Aorta (tissue), 5 donors: ENCODE results near the gene EML1. TPM values are rescaled to one million over a fixed set of nuclear protein-coding genes. Genes with fewer than 3 reads are reported as not detected.

ENCODE experiments used
- ATAC-seq: fragments of 200-7000 bp; cut with Tn5 transposase; one replicate; pipeline ENCODE4 v1.9.1; 2022; ENCODE audit warnings: moderate library complexity; ENCODE audit not compliant: low FRiP score
- DNase-seq, 2 donors: peaks; one replicate each; pipeline ENCODE4 v3.0.0-alpha.2; 2020
- H3K27ac ChIP-seq, 2 donors: one replicate each; pipeline ENCODE4 v1.5.1; 2013; ENCODE audit warnings: low read length in 2 of 2, mild to moderate bottlenecking in 2 of 2, moderate library complexity in 2 of 2, control low read depth in 1 of 2, inconsistent platforms in 1 of 2, low read depth in 1 of 2
- H3K27me3 ChIP-seq, 2 donors: one replicate each; pipeline ENCODE4 v1.6.1; 2013; ENCODE audit warnings: control low read depth in 1 of 2, low read length in 1 of 2, mild to moderate bottlenecking in 1 of 2, moderate library complexity in 1 of 2; ENCODE audit not compliant: insufficient read depth in 2 of 2, control insufficient read depth in 1 of 2
- H3K36me3 ChIP-seq, 2 donors: one replicate each; pipeline ENCODE4 v1.6.1; 2013; ENCODE audit warnings: control low read depth in 1 of 2, low read length in 1 of 2, mild to moderate bottlenecking in 1 of 2; ENCODE audit not compliant: insufficient read depth in 2 of 2, control insufficient read depth in 1 of 2
- H3K4me1 ChIP-seq, 2 donors: one replicate each; pipeline ENCODE4 v1.6.1; 2013; ENCODE audit warnings: low read length in 2 of 2, control low read depth in 1 of 2, mild to moderate bottlenecking in 1 of 2, moderate library complexity in 1 of 2; ENCODE audit not compliant: insufficient read depth in 2 of 2, control insufficient read depth in 1 of 2
- H3K4me3 ChIP-seq, 2 donors: one replicate each; pipeline ENCODE4 v1.5.1; 2013; ENCODE audit warnings: low read length in 2 of 2, control low read depth in 1 of 2, mild to moderate bottlenecking in 1 of 2
- H3K9me3 ChIP-seq: one replicate; pipeline ENCODE4 v1.6.1; 2013; ENCODE audit warnings: mild to moderate bottlenecking, low read length; ENCODE audit not compliant: control insufficient read depth
- WGBS, 2 donors: extraction: QIAGEN DNeasy Blood & Tissue Kit; methylation state at CpG; one replicate each; pipeline ENCODE4 v1.1.7; 2013; 5-methylcytosine and 5-hydroxymethylcytosine counted together
- intact Hi-C, 2 donors: fragments of 100-400 bp; cut with DNase I; formaldehyde crosslinking; loops; one replicate each; pipeline versions ENCODE4 v1.14.2 to v1.15.0; 2022
- polyA plus RNA-seq, 2 donors: library from polyadenylated mRNA; stranded (reverse); fragments of 200-250 nt; gene quantifications; one replicate each; pipeline ENCODE4 v1.2.3, GENCODE V29; 2013
- total RNA-seq, 2 donors: library from RNA; stranded (reverse); fragmentation: NEBNext Ultra II Directional; extraction: Animal tissue kit (Norgen Biotek cat#: 25700); gene quantifications; one replicate each; pipeline ENCODE4 v1.2.1, GENCODE V29; 2021
- donor health status: healthy with polysubstance abuse.
- donor health status: Bipolar disorder and iron deficiency.
- donor health status: DM: no; HTN: no; CAD: no.
- donor health status: DM: no; HTN: no; CAD: no.
- donor health status: DM: yes; HTN: yes; CAD: no.

Gene EML1
- total and polyA plus RNA-seq, 4 donors = 4.8 to 62.0 (median 36.6) TPM

- peak; percentile 6 for ATAC-seq
- no peak overlapping the region for H3K4me3 ChIP-seq
- 40 to 41% methylated on average over 8 of the region's 8 CpGs for WGBS, 2 donors
- H3K4me1 ChIP-seq = peaks cover 0 to 3% of the 10 kb centered on the region in 2 donors
- peak overlapping the region in 1 of 2 donors; percentile 15 for H3K27ac ChIP-seq
- no peaks in the 10 kb centered on the region for H3K36me3 ChIP-seq
- intact Hi-C loops = loop anchor here in 1 of 2 donors (5.0 kb wide), 1 partner anchor 37 kb away; the partner anchor contains the start of gene EML1
- no peaks in the 10 kb centered on the region for H3K27me3 ChIP-seq
- DNase-seq = peak; percentile 42 to 47
- H3K9me3 ChIP-seq = no peaks in the 10 kb centered on the region
These were observed 38.2 kb upstream of the EML1 start for GRCh38 chr14:99755068-99755405.

- peak; percentile 95 to 98 for DNase-seq
These were observed 37.3 kb upstream of the EML1 start for GRCh38 chr14:99755629-99756603.

DNA sequence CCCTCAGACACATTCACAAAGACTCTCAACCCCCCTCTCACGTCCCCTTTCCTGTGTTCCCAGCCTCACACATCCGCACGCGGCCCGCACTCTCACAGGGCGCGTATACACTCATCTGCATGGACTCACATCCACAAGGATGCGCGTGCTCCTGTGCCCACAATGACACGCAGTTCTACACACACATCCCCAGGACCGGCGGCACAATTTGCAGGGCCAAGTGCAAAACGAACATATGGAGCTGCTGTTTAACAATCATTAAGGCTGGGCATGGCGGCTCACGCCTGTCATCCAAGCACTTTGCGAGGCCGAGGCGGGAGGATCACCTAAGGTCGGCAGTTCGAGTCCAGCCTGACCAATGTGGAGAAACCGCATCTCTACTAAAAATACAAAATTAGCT lies 36.4 kb upstream of the EML1 start:
- DNase-seq (peak; percentile 49 to 70), ATAC-seq (no peak)
- WGBS, 2 donors = 96% methylated on average over 21 of the region's 21 CpGs
- Histone ChIP-seq H3K4me1 (peaks cover 0 to 3% of the 10 kb centered on the region in 2 donors), H3K4me3 (no peak overlapping the region), H3K36me3 (no peaks in the 10 kb centered on the region), H3K27ac (no peak overlapping the region), H3K9me3 (no peaks in the 10 kb centered on the region), H3K27me3 (no peaks in the 10 kb centered on the region)
- intact Hi-C loops = loop anchor here in 1 of 2 donors (1.0 to 5.0 kb wide), 2 partner anchors 10 to 36 kb away; partner anchors contain the start of gene EML1

More at GRCh38 chr14:99755629-99756603, 37.3 kb upstream of the EML1 start:
- H3K36me3 ChIP-seq = no peaks in the 10 kb centered on the region
- H3K9me3 ChIP-seq = no peaks in the 10 kb centered on the region
- WGBS, 2 donors = 34 to 38% methylated on average over 21 of the region's 21 CpGs
- intact Hi-C loops = loop anchor here in 1 of 2 donors (1.0 to 5.0 kb wide), 2 partner anchors 10 to 36 kb away; partner anchors contain the start of gene EML1
- no peak overlapping the region for H3K27ac ChIP-seq
- ATAC-seq = peak; percentile 89
- H3K27me3 ChIP-seq = no peaks in the 10 kb centered on the region
- H3K4me3 ChIP-seq = no peak overlapping the region
- H3K4me1 ChIP-seq = peaks cover 0 to 3% of the 10 kb centered on the region in 2 donors

- ATAC-seq (no peak), DNase-seq (peak; percentile 43 to 61)
- H3K27me3 ChIP-seq = no peaks in the 10 kb centered on the region
- H3K4me3 ChIP-seq = no peak overlapping the region
- H3K27ac ChIP-seq = no peak overlapping the region
- no peaks in the 10 kb centered on the region for H3K9me3 ChIP-seq
- peaks cover 0 to 3% of the 10 kb centered on the region in 2 donors for H3K4me1 ChIP-seq
- H3K36me3 ChIP-seq = no peaks in the 10 kb centered on the region
- intact Hi-C loops = loop anchor here in 1 of 2 donors (5.0 kb wide), 1 partner anchor 35 kb away; the partner anchor contains the start of gene EML1
- 80 to 85% methylated on average over 12 of the region's 12 CpGs for WGBS, 2 donors
These were observed 35.7 kb upstream of the EML1 start for GRCh38 chr14:99757331-99758070.

DNA sequence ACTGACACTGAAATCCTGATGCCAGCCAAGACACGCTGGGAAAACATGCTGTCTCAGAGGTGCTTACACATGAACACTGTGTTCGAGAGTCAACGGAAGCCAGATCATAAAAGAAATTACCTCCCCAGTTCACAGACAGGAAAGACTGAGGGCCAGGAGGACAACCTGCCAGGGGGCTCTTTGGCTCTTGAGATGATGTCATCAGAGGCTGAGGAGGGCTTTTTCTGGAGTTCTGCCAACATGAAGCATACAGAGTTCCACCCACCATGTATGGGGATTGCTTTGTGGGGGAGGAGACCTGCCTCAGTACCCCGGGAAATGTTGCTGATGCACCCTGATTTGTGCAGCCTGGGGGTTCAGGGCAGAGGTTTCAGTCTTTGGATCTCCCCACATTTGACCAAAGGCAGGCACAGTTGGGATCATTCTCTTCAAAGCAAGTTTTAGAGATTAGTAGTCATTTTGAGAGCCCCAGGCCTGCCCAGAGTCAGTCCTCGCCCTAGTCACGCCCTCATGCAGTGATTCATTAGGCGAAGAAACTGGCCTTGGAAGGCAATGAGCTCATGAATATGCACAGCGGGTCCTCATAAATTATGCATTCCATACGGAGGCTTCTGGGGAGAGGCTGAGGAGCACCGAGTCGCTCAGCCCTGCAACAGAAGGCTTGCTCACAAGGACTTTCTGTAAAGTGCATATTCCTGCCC lies 34.9 kb upstream of the EML1 start:
- Histone ChIP-seq H3K27me3 (no peaks in the 10 kb centered on the region), H3K4me3 (no peak overlapping the region), H3K4me1 (peaks cover 0 to 3% of the 10 kb centered on the region in 2 donors), H3K27ac (no peak overlapping the region), H3K9me3 (no peaks in the 10 kb centered on the region), H3K36me3 (no peaks in the 10 kb centered on the region)
- ATAC-seq (no peak), DNase-seq (peak; percentile 42 to 65)
- 91% methylated on average over 11 of the region's 11 CpGs for WGBS, 2 donors
- intact Hi-C loops = loop anchor here in 1 of 2 donors (5.0 kb wide), 1 partner anchor 34 kb away; the partner anchor contains the start of gene EML1

DNA sequence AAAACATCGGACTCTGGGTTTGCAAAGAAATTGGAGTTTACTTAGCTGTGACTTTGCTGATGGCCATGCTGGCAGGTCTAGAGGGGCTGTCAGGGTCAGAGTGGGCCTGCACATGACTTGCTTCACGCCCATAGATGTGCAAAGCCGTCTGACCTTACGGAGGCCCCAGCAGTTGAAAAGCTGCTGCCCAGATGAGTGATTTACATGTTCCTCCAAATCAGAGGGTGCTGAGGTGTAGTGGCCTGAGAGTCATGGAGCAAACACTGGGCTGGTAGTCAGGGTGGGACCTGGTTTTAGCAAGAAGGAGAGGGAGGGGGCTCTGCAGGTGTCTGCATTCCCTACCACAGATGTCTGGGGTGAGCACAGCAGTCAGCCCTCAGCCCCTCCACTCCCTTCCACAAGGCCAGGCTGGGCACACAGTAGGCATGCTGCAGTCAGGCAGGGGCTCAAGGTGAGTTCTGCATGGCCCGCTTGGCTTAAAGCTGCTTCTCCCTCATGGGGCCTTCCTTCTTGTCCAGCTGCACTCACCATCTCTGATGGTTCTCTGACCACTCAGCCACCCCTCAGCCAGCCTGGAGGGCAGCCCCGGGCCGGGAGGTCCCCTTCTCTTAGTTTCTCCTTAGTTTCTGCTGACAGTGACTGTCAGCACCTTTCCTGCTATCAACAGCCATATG lies 34.2 kb upstream of the EML1 start:
- no peaks in the 10 kb centered on the region for H3K9me3 ChIP-seq
- H3K4me3 ChIP-seq = no peak overlapping the region
- H3K36me3 ChIP-seq = no peaks in the 10 kb centered on the region
- intact Hi-C loops = loop anchor here in 1 of 2 donors (5.0 kb wide), 1 partner anchor 33 kb away; the partner anchor contains the start of gene EML1
- H3K27me3 ChIP-seq = no peaks in the 10 kb centered on the region
- H3K4me1 ChIP-seq = peaks cover 0 to 3% of the 10 kb centered on the region in 2 donors
- DNase-seq (peak in 1 of 2 donors; percentile 36), ATAC-seq (no peak)
- whole genome bisulfite sequencing, 2 donors = 88 to 90% methylated on average over 7 of the region's 7 CpGs
- H3K27ac ChIP-seq = no peak overlapping the region

GRCh38 chr14:99759546-99759925 lies 33.7 kb upstream of the EML1 start:
- no peak overlapping the region for H3K4me3 ChIP-seq
- intact Hi-C loops = loop anchor here in 1 of 2 donors (5.0 kb wide), 1 partner anchor 33 kb away; the partner anchor contains the start of gene EML1
- H3K27me3 ChIP-seq = no peaks in the 10 kb centered on the region
- no peaks in the 10 kb centered on the region for H3K9me3 ChIP-seq
- WGBS, 2 donors = 82 to 87% methylated on average over 9 of the region's 9 CpGs
- peak in 1 of 2 donors; percentile 52 for DNase-seq
- ATAC-seq = no peak
- no peak overlapping the region for H3K27ac ChIP-seq
- no peaks in the 10 kb centered on the region for H3K4me1 ChIP-seq
- no peaks in the 10 kb centered on the region for H3K36me3 ChIP-seq
